Measurements from ENCODE around the gene CSRNP2.
"Not testable (repeated sequence)": the region's sequence is repeated elsewhere in the genome, so short reads cannot be mapped to it uniquely, and the experiment has no call there.

The CSRNP2 gene

GRCh38 chr12:51082561-51083125, 753 bp downstream of the CSRNP2 start:
- Histone ChIP-seq H3K79me1 (ENCODE audit: low read length) (peaks cover 5% of the 10 kb centered on the region), H2AK5ac (ENCODE audit: low read length) (no peak overlapping the region), H4K8ac (ENCODE audit: low read depth, low read length) (no peak overlapping the region), H3K4me3 (ENCODE audit: low read length) (peak overlapping the region; percentile 95), H3K4me2 (ENCODE audit: low read length) (peak overlapping the region; percentile 94), H3K36me3 (ENCODE audit: control insufficient read depth, insufficient read depth, low read length) (no peaks in the 10 kb centered on the region), H2BK15ac (replicated peaks; ENCODE audit: low read depth) (no peak overlapping the region), H3K79me2 (ENCODE audit: control insufficient read depth, insufficient read depth, low read length) (peaks cover 27% of the 10 kb centered on the region), H3K18ac (ENCODE audit: low read length) (peak overlapping the region; percentile 95), H3K4me1 (ENCODE audit: control insufficient read depth, low read depth, low read length) (no peaks in the 10 kb centered on the region), H3K56ac (ENCODE audit: low read length) (peak overlapping the region; percentile 97), H3K27me3 (ENCODE audit: insufficient read depth, low read length, poor library complexity) (no peaks in the 10 kb centered on the region), H4K5ac (ENCODE audit: low read length) (no peak overlapping the region), H3K4ac (ENCODE audit: low read depth, low read length) (peak overlapping the region; percentile 61), H3K9ac (ENCODE audit: low read length) (peak overlapping the region; percentile 86), H2BK120ac (ENCODE audit: low read depth, low read length) (no peak overlapping the region), H3K23ac (ENCODE audit: low read length) (peak overlapping the region; percentile 80), H2BK5ac (ENCODE audit: low read length) (no peak overlapping the region), H3K27ac (ENCODE audit: low read depth, low read length) (peak overlapping the region; percentile 88)
- peak; percentile 87 for DNase-seq
- 100% methylated on average over 1 of the region's 18 CpGs for WGBS (ENCODE audit: extremely low coverage, insufficient coverage, low lambda C conversion rate)

- Histone ChIP-seq H3K4me3 (ENCODE audit: low read length) (no peak overlapping the region), H3K9ac (ENCODE audit: low read length) (no peak overlapping the region), H3K23ac (ENCODE audit: low read length) (no peak overlapping the region), H3K79me1 (ENCODE audit: low read length) (peaks cover 11% of the 10 kb centered on the region), H3K4me2 (ENCODE audit: low read length) (no peak overlapping the region), H3K36me3 (ENCODE audit: control insufficient read depth, insufficient read depth, low read length) (no peaks in the 10 kb centered on the region), H4K5ac (ENCODE audit: low read length) (no peak overlapping the region), H3K4ac (ENCODE audit: low read depth, low read length) (no peak overlapping the region), H2BK120ac (ENCODE audit: low read depth, low read length) (no peak overlapping the region), H3K18ac (ENCODE audit: low read length) (no peak overlapping the region), H2BK15ac (replicated peaks; ENCODE audit: low read depth) (no peak overlapping the region), H2AK5ac (ENCODE audit: low read length) (no peak overlapping the region), H3K27ac (ENCODE audit: low read depth, low read length) (no peak overlapping the region), H3K56ac (ENCODE audit: low read length) (no peak overlapping the region), H3K4me1 (ENCODE audit: control insufficient read depth, low read depth, low read length) (no peaks in the 10 kb centered on the region), H2BK5ac (ENCODE audit: low read length) (no peak overlapping the region), H4K8ac (ENCODE audit: low read depth, low read length) (no peak overlapping the region), H3K79me2 (ENCODE audit: control insufficient read depth, insufficient read depth, low read length) (peaks cover 35% of the 10 kb centered on the region), H3K27me3 (ENCODE audit: insufficient read depth, low read length, poor library complexity) (no peaks in the 10 kb centered on the region)
- no CpG with 5 or more reads among the region's 1 CpG for WGBS (ENCODE audit: extremely low coverage, insufficient coverage, low lambda C conversion rate)
- no peak for DNase-seq
Observed at GRCh38 chr12:51081421-51081820, 2.0 kb downstream of the CSRNP2 start.

GRCh38 chr12:51080136-51080535, 3.3 kb downstream of the CSRNP2 start:
- Histone ChIP-seq H2BK5ac (ENCODE audit: low read length) (no peak overlapping the region), H3K4me1 (ENCODE audit: control insufficient read depth, low read depth, low read length) (no peaks in the 10 kb centered on the region), H3K18ac (ENCODE audit: low read length) (no peak overlapping the region), H3K79me1 (ENCODE audit: low read length) (peaks cover 18% of the 10 kb centered on the region), H2BK15ac (replicated peaks; ENCODE audit: low read depth) (no peak overlapping the region), H3K79me2 (ENCODE audit: control insufficient read depth, insufficient read depth, low read length) (peaks cover 41% of the 10 kb centered on the region), H3K4ac (ENCODE audit: low read depth, low read length) (no peak overlapping the region), H3K4me3 (ENCODE audit: low read length) (no peak overlapping the region), H3K23ac (ENCODE audit: low read length) (no peak overlapping the region), H3K27ac (ENCODE audit: low read depth, low read length) (no peak overlapping the region), H3K36me3 (ENCODE audit: control insufficient read depth, insufficient read depth, low read length) (no peaks in the 10 kb centered on the region), H2AK5ac (ENCODE audit: low read length) (no peak overlapping the region), H4K8ac (ENCODE audit: low read depth, low read length) (no peak overlapping the region), H3K56ac (ENCODE audit: low read length) (no peak overlapping the region), H4K5ac (ENCODE audit: low read length) (no peak overlapping the region), H3K27me3 (ENCODE audit: insufficient read depth, low read length, poor library complexity) (no peaks in the 10 kb centered on the region), H3K9ac (ENCODE audit: low read length) (no peak overlapping the region), H3K4me2 (ENCODE audit: low read length) (no peak overlapping the region), H2BK120ac (ENCODE audit: low read depth, low read length) (no peak overlapping the region)
- no peak for DNase-seq
- no CpG with 5 or more reads among the region's 4 CpGs for WGBS (ENCODE audit: extremely low coverage, insufficient coverage, low lambda C conversion rate)

- not testable (repeated sequence) for H3K27ac ChIP-seq (ENCODE audit: low read depth, low read length)
- WGBS (ENCODE audit: extremely low coverage, insufficient coverage, low lambda C conversion rate) = no CpG with 5 or more reads among the region's 6 CpGs
- peaks cover 18% of the 10 kb centered on the region for H3K79me1 ChIP-seq (ENCODE audit: low read length)
Observed at GRCh38 chr12:51078866-51079265, 4.5 kb downstream of the CSRNP2 start.

GRCh38 chr12:51078346-51078745, 5.0 kb downstream of the CSRNP2 start:
- H3K27me3 ChIP-seq (ENCODE audit: insufficient read depth, low read length, poor library complexity); H3K36me3 ChIP-seq (ENCODE audit: control insufficient read depth, insufficient read depth, low read length); H3K9ac ChIP-seq (ENCODE audit: low read length); H3K56ac ChIP-seq (ENCODE audit: low read length); H2BK15ac ChIP-seq (replicated peaks; ENCODE audit: low read depth); H2BK120ac ChIP-seq (ENCODE audit: low read depth, low read length); H3K23ac ChIP-seq (ENCODE audit: low read length); H3K18ac ChIP-seq (ENCODE audit: low read length); H2BK5ac ChIP-seq (ENCODE audit: low read length); DNase-seq; H4K8ac ChIP-seq (ENCODE audit: low read depth, low read length); H3K4me2 ChIP-seq (ENCODE audit: low read length); H3K4ac ChIP-seq (ENCODE audit: low read depth, low read length); H3K4me1 ChIP-seq (ENCODE audit: control insufficient read depth, low read depth, low read length); H3K4me3 ChIP-seq (ENCODE audit: low read length); H2AK5ac ChIP-seq (ENCODE audit: low read length); H4K5ac ChIP-seq (ENCODE audit: low read length); H3K27ac ChIP-seq (ENCODE audit: low read depth, low read length): not testable (repeated sequence)
- H3K79me1 ChIP-seq (ENCODE audit: low read length) = peaks cover 18% of the 10 kb centered on the region
- no CpG with 5 or more reads among the region's 5 CpGs for WGBS (ENCODE audit: extremely low coverage, insufficient coverage, low lambda C conversion rate)
- peaks cover 41% of the 10 kb centered on the region for H3K79me2 ChIP-seq (ENCODE audit: control insufficient read depth, insufficient read depth, low read length)

More at GRCh38 chr12:51078866-51079265, 4.5 kb downstream of the CSRNP2 start:
- H4K8ac ChIP-seq (ENCODE audit: low read depth, low read length); H3K4me3 ChIP-seq (ENCODE audit: low read length); H3K4ac ChIP-seq (ENCODE audit: low read depth, low read length); H2BK5ac ChIP-seq (ENCODE audit: low read length); H2AK5ac ChIP-seq (ENCODE audit: low read length); H2BK15ac ChIP-seq (replicated peaks; ENCODE audit: low read depth); H3K27me3 ChIP-seq (ENCODE audit: insufficient read depth, low read length, poor library complexity); H3K4me1 ChIP-seq (ENCODE audit: control insufficient read depth, low read depth, low read length); H3K9ac ChIP-seq (ENCODE audit: low read length); DNase-seq; H4K5ac ChIP-seq (ENCODE audit: low read length); H2BK120ac ChIP-seq (ENCODE audit: low read depth, low read length); H3K56ac ChIP-seq (ENCODE audit: low read length); H3K36me3 ChIP-seq (ENCODE audit: control insufficient read depth, insufficient read depth, low read length); H3K23ac ChIP-seq (ENCODE audit: low read length); H3K18ac ChIP-seq (ENCODE audit: low read length); H3K4me2 ChIP-seq (ENCODE audit: low read length): not testable (repeated sequence)
- H3K79me2 ChIP-seq (ENCODE audit: control insufficient read depth, insufficient read depth, low read length) = peaks cover 41% of the 10 kb centered on the region

GRCh38 chr12:51077930-51078329, 5.5 kb downstream of the CSRNP2 start:
- H3K79me2 ChIP-seq (ENCODE audit: control insufficient read depth, insufficient read depth, low read length) = peaks cover 41% of the 10 kb centered on the region
- no peak overlapping the region for H4K5ac ChIP-seq (ENCODE audit: low read length)
- H2AK5ac ChIP-seq (ENCODE audit: low read length) = no peak overlapping the region
- no peak overlapping the region for H3K23ac ChIP-seq (ENCODE audit: low read length)
- peak; percentile 69 for DNase-seq
- H3K36me3 ChIP-seq (ENCODE audit: control insufficient read depth, insufficient read depth, low read length) = peaks cover 2% of the 10 kb centered on the region
- H3K56ac ChIP-seq (ENCODE audit: low read length) = peak overlapping the region; percentile 6
- no CpG with 5 or more reads among the region's 5 CpGs for WGBS (ENCODE audit: extremely low coverage, insufficient coverage, low lambda C conversion rate)
- H3K4ac ChIP-seq (ENCODE audit: low read depth, low read length) = no peak overlapping the region
- no peak overlapping the region for H3K27ac ChIP-seq (ENCODE audit: low read depth, low read length)
- H3K18ac ChIP-seq (ENCODE audit: low read length) = no peak overlapping the region
- H3K27me3 ChIP-seq (ENCODE audit: insufficient read depth, low read length, poor library complexity) = no peaks in the 10 kb centered on the region
- no peak overlapping the region for H3K4me2 ChIP-seq (ENCODE audit: low read length)
- no peak overlapping the region for H4K8ac ChIP-seq (ENCODE audit: low read depth, low read length)
- H3K4me3 ChIP-seq (ENCODE audit: low read length) = no peak overlapping the region
- H3K79me1 ChIP-seq (ENCODE audit: low read length) = peaks cover 18% of the 10 kb centered on the region
- no peak overlapping the region for H2BK120ac ChIP-seq (ENCODE audit: low read depth, low read length)
- no peak overlapping the region for H2BK15ac ChIP-seq (replicated peaks; ENCODE audit: low read depth)
- H3K9ac ChIP-seq (ENCODE audit: low read length) = no peak overlapping the region
- no peak overlapping the region for H2BK5ac ChIP-seq (ENCODE audit: low read length)
- no peaks in the 10 kb centered on the region for H3K4me1 ChIP-seq (ENCODE audit: control insufficient read depth, low read depth, low read length)
